Stimulated activated CD4-positive, alpha-beta T cell treated with anti-CD3 and anti-CD28 coated beads, TNF-alpha, amount 100 ng/mL, for 24 hours (primary cell): Measurements from ENCODE around the gene HMOX1.
"Not testable (repeated sequence)": the region's sequence is repeated elsewhere in the genome, so short reads cannot be mapped to it uniquely, and the experiment has no call there.

Source experiments
- DNase-seq, 3 experiments: peaks; one replicate each; pipeline ENCODE4 v3.0.0-alpha.2; 2020; ENCODE audit warnings: low read depth in 3 of 3

Gene HMOX1

DNA sequence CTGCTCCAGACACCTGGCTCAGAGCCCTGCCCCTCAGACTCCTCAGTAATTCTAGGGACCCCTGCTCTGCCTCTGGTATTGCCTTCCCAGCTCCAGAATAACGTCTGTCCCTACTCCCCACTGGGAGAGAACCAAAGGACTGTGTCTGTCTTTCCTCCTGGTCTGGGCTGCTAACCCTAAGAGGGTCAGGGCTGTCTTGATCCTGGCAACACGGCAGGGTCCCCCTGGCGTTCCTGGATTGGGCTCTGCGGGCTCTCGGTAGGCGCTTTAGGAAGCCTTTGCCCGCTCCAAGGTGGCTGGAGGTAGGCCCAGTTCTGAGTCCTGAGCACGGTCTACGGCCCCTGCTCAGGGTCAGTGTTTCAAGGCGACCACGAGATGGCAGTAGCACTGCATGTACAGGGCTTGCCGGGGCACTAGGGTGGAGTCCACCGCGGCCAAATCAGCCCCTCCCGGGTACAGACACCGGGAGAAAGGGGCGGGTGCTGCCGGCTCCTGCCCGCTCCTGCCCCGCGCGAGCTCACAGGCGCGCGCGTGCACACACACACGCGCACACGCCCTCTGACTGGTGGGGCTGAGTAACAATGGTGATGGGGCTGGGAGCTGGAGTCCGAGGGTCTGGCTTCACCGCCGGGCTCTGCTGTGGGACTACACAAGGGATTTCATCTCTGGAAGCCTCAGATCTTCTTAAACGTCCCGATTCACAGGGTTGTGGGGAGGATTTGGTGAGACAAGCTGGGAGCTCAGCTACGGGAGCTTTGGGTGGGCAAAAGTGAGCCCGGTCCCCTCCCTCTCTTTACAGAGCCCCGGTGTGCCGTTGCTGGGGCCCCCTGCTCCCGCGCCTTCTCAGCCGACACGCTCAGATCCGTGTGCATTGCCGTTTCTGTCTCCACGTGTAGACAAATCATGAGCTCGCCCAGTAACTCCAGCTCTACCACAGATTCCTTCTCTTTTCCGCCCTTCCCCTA lies 30.1 kb upstream of the HMOX1 start:
- peak; percentile 75 to 86 (median 78) for DNase-seq

GRCh38 chr22:35352214-35353111 lies 28.4 kb upstream of the HMOX1 start:
- peak; percentile 18 to 67 (median 20) for DNase-seq

DNA sequence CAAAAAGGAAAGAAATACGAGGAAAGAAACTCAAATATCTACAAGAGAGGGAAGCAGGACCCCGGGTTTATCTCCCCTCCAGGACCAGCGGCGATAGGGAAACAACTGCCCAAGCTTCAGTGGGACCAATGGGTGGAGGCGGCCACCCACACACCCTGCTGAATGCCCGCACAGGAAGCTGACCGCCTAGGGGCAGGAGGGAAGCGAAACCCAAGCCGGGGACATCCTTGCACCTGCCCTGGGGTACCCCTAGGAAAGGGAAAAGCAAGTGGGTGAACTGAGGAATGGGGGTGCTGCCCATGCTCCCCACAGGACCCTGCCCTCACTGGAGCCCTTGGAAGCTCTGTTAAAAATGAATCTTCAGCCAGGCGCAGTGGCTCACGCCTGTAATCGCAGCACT lies 27.6 kb upstream of the HMOX1 start:
- DNase-seq: no peak

GRCh38 chr22:35354068-35354467 lies 26.8 kb upstream of the HMOX1 start:
- no peak for DNase-seq

DNA sequence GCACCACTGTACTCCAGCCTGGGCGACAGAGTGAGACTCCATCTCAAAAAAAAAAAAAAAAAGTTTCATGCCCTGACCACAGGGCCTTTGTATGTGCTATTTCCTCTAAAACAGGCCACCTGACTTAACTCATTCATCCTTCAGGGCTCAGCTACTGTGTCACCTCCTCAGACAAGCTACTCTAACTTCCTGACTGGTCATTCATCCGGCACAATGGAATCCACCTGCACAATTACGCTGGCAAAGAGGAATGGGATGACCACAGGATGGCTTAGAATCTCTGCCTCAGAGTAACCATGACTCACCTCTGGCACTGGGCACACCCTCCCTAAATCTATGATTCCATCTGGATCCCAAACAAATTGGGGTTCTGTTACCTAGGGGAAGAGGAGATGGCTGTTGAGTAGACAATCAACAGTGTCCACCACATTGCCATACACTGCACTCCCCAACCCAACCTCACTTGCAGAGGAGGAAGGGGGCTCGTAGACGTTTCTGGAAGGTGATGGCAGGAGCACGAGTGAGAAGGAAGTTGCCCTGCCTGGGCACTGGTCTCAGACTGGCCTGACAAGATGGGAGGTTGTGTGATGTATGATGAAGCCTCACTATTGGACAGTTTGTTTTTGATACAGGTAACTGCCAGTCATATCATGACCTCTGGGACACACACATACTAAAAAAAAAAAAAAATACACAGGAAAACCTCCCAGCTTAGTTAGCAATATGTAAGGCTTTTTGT lies 22.8 kb upstream of the HMOX1 start:
- DNase-seq: no peak

GRCh38 chr22:35359380-35360065 lies 21.4 kb upstream of the HMOX1 start:
- DNase-seq: no peak

- no peak for DNase-seq
Measured at GRCh38 chr22:35361001-35361558, 19.8 kb upstream of the HMOX1 start.

- no peak for DNase-seq
Measured at GRCh38 chr22:35363566-35364086, 17.3 kb upstream of the HMOX1 start.

GRCh38 chr22:35364230-35364629 lies 16.7 kb upstream of the HMOX1 start:
- DNase-seq: not testable (repeated sequence)

DNA sequence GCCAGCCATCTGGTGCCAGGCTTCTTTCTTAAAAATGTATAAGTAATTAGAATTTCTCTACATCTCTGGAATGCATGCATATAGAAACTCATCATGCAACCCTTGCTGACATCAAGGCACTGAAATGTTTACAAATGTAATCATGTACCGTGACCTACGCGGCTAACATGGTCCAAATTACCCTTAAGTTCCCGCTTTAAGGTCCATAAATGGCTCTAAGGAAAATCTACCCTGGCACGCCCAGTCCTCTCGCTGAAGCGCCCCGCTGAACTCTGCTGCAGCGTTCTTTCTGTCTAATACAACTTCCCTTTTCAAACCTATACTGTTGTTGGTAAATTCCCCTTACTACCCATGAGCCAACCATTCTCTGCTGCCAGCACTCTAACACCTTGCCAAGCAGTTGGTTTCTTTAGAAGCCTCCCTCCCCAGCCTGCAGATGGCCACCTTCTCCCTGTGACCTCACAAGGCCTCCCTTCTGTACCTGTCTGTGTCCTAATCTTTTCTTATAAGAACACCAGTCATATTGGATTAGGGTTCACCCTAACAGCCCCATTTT lies 13.5 kb upstream of the HMOX1 start:
- no peak for DNase-seq

GRCh38 chr22:35368386-35368785 lies 12.5 kb upstream of the HMOX1 start:
- DNase-seq: no peak

GRCh38 chr22:35369996-35370395 lies 10.9 kb upstream of the HMOX1 start:
- no peak for DNase-seq

DNA sequence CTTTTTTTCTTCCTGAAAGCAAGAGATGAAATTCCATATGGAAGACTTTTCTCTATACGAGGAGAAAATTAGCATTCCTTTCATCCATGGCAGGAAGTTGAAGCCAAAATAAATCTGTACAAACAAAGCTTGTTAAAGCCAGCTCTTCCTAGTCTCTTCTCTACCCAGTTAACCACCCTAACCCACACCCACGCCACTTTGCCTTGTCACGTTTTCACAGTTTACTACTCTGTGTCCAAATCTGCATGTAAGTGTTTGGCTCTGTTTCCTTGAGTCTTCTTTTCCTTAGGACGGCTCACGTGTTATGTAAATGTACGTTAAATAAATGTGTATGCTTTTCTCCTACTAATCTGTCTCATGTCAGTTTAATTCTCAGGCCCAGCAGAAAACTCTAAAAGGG lies 7.1 kb upstream of the HMOX1 start:
- no peak for DNase-seq

DNA sequence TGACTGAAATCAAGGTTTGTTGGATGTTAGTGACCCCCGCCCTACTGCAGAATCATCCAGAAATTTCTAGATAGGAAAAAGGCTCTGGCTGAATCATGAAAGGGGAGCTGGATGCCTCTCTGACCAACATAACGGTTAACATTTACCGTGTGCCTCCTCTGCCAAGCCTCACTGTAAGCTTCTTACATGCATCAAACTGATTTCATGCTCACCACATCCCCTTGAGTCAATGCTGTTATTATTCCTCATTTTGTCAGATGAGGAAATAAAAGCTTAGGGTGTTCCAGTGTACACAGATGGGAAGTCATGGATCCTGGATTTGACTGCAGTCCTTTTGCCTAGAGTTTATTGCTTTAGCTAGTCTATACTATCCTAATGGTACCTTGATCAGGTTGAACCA lies 5.9 kb upstream of the HMOX1 start:
- no peak for DNase-seq

- DNase-seq: no peak
Measured at GRCh38 chr22:35375526-35375925, 5.4 kb upstream of the HMOX1 start.

GRCh38 chr22:35376728-35377472 lies 4.0 kb upstream of the HMOX1 start:
- peak in 1 of 3 experiments; percentile 31 for DNase-seq

DNA sequence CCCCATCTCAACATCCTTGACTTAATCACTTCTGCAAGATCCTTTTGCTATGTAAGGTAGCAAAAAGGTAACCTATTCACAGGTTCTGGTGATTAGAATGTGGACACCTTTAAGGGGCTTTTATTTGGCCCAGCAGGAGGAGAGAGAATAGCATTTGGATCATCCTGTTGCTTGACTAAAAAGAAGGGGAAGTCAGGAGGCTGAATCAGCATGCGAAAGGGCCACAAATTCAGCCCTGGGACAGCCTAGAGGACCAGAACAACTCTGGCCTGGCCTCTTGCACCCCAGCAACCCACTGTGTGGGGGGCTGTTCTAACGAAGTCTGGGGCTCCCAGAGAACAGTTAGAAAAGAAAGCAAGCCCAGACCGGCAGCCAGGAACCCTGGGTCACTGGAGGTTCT lies 3.2 kb upstream of the HMOX1 start:
- DNase-seq: no peak

DNA sequence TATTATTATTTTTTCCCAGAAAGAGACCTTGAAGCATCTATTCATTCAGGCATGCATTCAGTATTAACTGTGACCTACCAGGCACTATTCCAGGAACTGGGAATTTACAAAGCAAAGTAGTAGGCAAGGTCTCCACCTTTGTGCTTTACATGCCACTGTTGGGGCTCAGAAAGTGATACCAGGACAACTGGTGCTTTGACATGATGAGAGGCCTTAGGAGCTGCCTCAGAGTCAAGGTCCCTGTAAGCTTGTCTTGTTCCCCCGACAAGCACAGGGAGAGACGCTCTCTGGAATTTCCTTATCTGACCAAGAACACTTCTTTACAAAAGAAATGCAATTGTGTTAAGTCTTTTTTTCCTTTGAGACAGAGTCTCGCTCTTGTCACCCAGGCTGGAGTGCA lies 2.3 kb upstream of the HMOX1 start:
- no peak for DNase-seq

DNA sequence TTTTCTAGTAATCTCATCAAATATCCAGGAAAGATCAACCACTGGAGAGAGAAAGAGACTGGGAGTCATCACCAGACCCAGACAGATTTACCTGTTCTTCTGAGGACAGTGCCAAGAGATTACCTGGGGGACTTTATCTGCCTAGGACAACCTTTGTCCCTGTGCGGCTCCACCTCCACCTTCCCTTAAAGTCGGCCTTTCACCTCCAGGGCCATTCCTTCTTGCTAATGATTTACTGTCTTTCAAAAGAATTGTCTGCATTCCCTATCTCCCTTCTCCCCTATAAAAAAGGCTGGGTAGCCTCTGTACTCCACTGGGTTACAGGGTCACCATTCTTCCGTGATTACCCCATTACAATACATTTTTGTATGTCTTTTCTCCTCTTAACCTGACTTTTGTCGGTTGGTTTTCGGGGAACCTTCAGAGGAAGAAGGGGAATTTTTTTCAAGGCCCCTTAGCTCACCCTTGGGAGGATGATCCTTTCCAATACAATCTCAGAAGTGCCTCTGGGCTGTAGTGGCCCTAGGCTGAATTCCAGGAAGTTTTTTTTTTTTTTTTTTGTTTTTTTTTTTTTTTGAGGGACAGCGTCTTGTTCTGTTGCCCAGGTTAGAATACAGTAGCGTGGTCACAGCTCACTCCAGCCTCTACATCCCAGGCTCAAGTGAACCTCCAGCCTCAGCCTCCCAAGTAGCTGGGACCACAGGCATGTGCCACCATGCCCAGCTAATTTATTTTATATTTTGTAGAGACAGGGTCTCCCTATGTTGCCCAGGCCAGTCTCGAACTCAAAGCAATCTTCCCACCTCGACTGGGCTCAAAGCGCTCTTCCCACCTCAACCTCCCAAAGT lies 1.5 kb upstream of the HMOX1 start:
- DNase-seq: no peak
